HepG2 (cell line): Measurements from ENCODE around the gene PLCG2. TPM values are rescaled to one million over a fixed set of nuclear protein-coding genes. Genes with fewer than 3 reads are reported as not detected.

Experiments used
- ATAC-seq: fragments of 200-7000 bp; cut with Tn5 transposase; 3 replicates; pipeline ENCODE4 v1.9.1; 2020; ENCODE audit warnings: mild to moderate bottlenecking, moderate library complexity
- BruUV-seq: library from RNA; stranded (reverse); fragments of 400-500 nt; replicated peaks from 2 replicates; lab custom pipeline; 2021; lab: Mats Ljungman, UMichigan
- CTCF ChIA-PET: fragments of 300-600 bp; formaldehyde crosslinking; extraction: SDS; loops from one replicate; lab custom pipeline; 2021; ENCODE audit warnings: low total read pairs, inconsistent platforms, low intra/inter-chr PET ratio; lab: Yijun Ruan, JAX
- POLR2A ChIA-PET: fragments of 350-600 bp; sonication (Branson Sonifier 250); formaldehyde crosslinking; loops from one replicate; lab custom pipeline; 2020; ENCODE audit warnings: antibody characterized with exemption, inconsistent platforms; lab: Yijun Ruan, JAX
- DNase-seq: peaks from one replicate; pipeline ENCODE4 v3.0.0-alpha.2; 2015; ENCODE audit warnings: low spot score
- FAIRE-seq: peaks from 3 replicates; lab custom pipeline; 2011; peaks lifted over from hg19 to GRCh38; lab: Jason Lieb, UNC
- H2AFZ ChIP-seq: one replicate; pipeline ENCODE4 v1.6.1; 2011; ENCODE audit warnings: low read length, inconsistent platforms
- H3K27ac ChIP-seq: fragments of 300-600 bp; 3 replicates; pipeline ENCODE4 v1.8.0; 2011; ENCODE audit warnings: mixed run types, mild to moderate bottlenecking, mixed read lengths, low read length, inconsistent platforms; ENCODE audit not compliant: insufficient read depth; ENCODE audit errors: extremely low read length
- H3K27me3 ChIP-seq, 2 experiments: fragments of 200-600 bp in 1 of 2; 2 replicates in 1 of 2; 3 replicates in 1 of 2; pipeline versions ENCODE4 v1.6.0 to v1.8.0; 2011; ENCODE audit warnings: low read length in 2 of 2, mild to moderate bottlenecking in 2 of 2, moderate library complexity in 2 of 2, inconsistent platforms in 1 of 2; ENCODE audit not compliant: insufficient read depth in 2 of 2, control insufficient read depth in 1 of 2
- H3K36me3 ChIP-seq, 2 experiments: fragments of 200-600 bp in 1 of 2; replicated peaks in 1 of 2; 2 replicates in 1 of 2; 3 replicates in 1 of 2; pipeline versions ENCODE4 v1.5.1 to v1.8.0; 2011; ENCODE audit warnings: low read length in 2 of 2, inconsistent platforms in 1 of 2; ENCODE audit not compliant: insufficient read depth in 2 of 2, control insufficient read depth in 1 of 2
- H3K4me1 ChIP-seq: 2 replicates; pipeline ENCODE4 v1.5.1; 2012; ENCODE audit warnings: low read length, inconsistent platforms; ENCODE audit not compliant: insufficient read depth
- H3K4me2 ChIP-seq: 2 replicates; pipeline ENCODE4 v1.6.0; 2011; ENCODE audit warnings: low read depth, low read length, inconsistent platforms
- H3K4me3 ChIP-seq, 3 experiments: fragments of 200-600 bp in 1 of 3; sonication (generic), shearing (Covaris generic) in 1 of 3; replicated peaks in 1 of 3; 2 replicates each; pipeline ENCODE4 v1.5.1; 2011 to 2016; ENCODE audit warnings: low read length in 3 of 3, inconsistent platforms in 2 of 3, low read depth in 2 of 3, mild to moderate bottlenecking in 2 of 3, control low read depth in 1 of 3, mixed read lengths in 1 of 3; ENCODE audit not compliant: insufficient read depth in 1 of 3
- H3K79me2 ChIP-seq: one replicate; pipeline ENCODE4 v1.6.1; 2011; ENCODE audit warnings: low read length, inconsistent platforms; ENCODE audit not compliant: insufficient read depth
- H3K9ac ChIP-seq: 2 replicates; pipeline ENCODE4 v1.6.0; 2011; ENCODE audit warnings: mild to moderate bottlenecking, low read depth, low read length, inconsistent platforms; ENCODE audit not compliant: insufficient read depth
- H3K9me3 ChIP-seq: 2 replicates; pipeline ENCODE4 v1.5.1; 2012; ENCODE audit warnings: mild to moderate bottlenecking, low read length
- H4K20me1 ChIP-seq: 2 replicates; pipeline ENCODE4 v1.6.0; 2011; ENCODE audit warnings: inconsistent platforms, mild to moderate bottlenecking, low read length, moderate library complexity; ENCODE audit not compliant: insufficient read depth
- FOXK1 ChIP-seq: sonication (generic); formaldehyde crosslinking; IDR thresholded peaks from 2 replicates; pipeline ENCODE4 v1.4.0; 2020; ENCODE audit warnings: low read depth, missing genetic modification reagents, borderline replicate concordance
- HMG20B ChIP-seq: conservative IDR thresholded peaks from 2 replicates; pipeline ENCODE4 v1.6.1; 2016; ENCODE audit warnings: missing genetic modification reagents, missing compliant biosample characterization
- HNRNPUL1 ChIP-seq: fragments of 200-400 bp; formaldehyde crosslinking; IDR thresholded peaks from 2 replicates; pipeline ENCODE4 v1.6.1; 2017; ENCODE audit warnings: low read depth, mild to moderate bottlenecking, low read length, moderate library complexity
- HOXA5 ChIP-seq: sonication (generic); formaldehyde crosslinking; IDR thresholded peaks from 2 replicates; pipeline ENCODE4 v1.4.0; 2020; ENCODE audit warnings: missing genetic modification reagents
- HOXA9 ChIP-seq: sonication (generic); formaldehyde crosslinking; IDR thresholded peaks from 2 replicates; pipeline ENCODE4 v1.8.1; 2022; ENCODE audit warnings: missing genetic modification reagents, mild to moderate bottlenecking, moderate library complexity, borderline replicate concordance
- MED13 ChIP-seq: sonication (generic); formaldehyde crosslinking; IDR thresholded peaks from 2 replicates; pipeline ENCODE4 v1.5.0; 2020; ENCODE audit warnings: missing genetic modification reagents
- MXD4 ChIP-seq: IDR thresholded peaks from 2 replicates; pipeline ENCODE4 v1.6.1; 2016; ENCODE audit warnings: mild to moderate bottlenecking, missing biosample characterization, missing genetic modification reagents
- RBAK ChIP-seq: sonication (generic); formaldehyde crosslinking; IDR thresholded peaks from 2 replicates; pipeline ENCODE4 v1.5.1; 2020; ENCODE audit warnings: mild to moderate bottlenecking, missing genetic modification reagents
- SMARCC2 ChIP-seq: fragments of 450-650 bp; IDR thresholded peaks from 2 replicates; pipeline ENCODE4 v1.6.1; 2017; ENCODE audit warnings: antibody characterized with exemption, mild to moderate bottlenecking
- SNAPC2 ChIP-seq: sonication (generic); formaldehyde crosslinking; IDR thresholded peaks from 2 replicates; pipeline ENCODE4 v1.8.1; 2022; ENCODE audit warnings: mild to moderate bottlenecking, missing genetic modification reagents
- SRY ChIP-seq: sonication (generic); formaldehyde crosslinking; IDR thresholded peaks from 2 replicates; pipeline ENCODE4 v1.8.0; 2022; ENCODE audit warnings: mild to moderate bottlenecking, missing genetic modification reagents
- ZEB1 ChIP-seq: IDR thresholded peaks from 2 replicates; pipeline ENCODE4 v1.6.1; 2012; ENCODE audit warnings: mild to moderate bottlenecking, low read depth, inconsistent platforms; ENCODE audit not compliant: insufficient replicate concordance
- ZNF121 ChIP-seq: sonication (generic); formaldehyde crosslinking; IDR thresholded peaks from 2 replicates; pipeline ENCODE4 v1.5.0; 2020; ENCODE audit warnings: mild to moderate bottlenecking, missing genetic modification reagents
- ZNF256 ChIP-seq: sonication (generic); formaldehyde crosslinking; conservative IDR thresholded peaks from 2 replicates; pipeline ENCODE4 v1.4.0; 2020; ENCODE audit warnings: missing genetic modification reagents
- ZNF44 ChIP-seq: sonication (generic); formaldehyde crosslinking; IDR thresholded peaks from 2 replicates; pipeline ENCODE4 v1.5.1; 2020; ENCODE audit warnings: mild to moderate bottlenecking, missing genetic modification reagents
- ZNF598 ChIP-seq: sonication (generic); formaldehyde crosslinking; IDR thresholded peaks from 2 replicates; pipeline ENCODE4 v1.5.1; 2020; ENCODE audit warnings: mild to moderate bottlenecking, missing genetic modification reagents, borderline replicate concordance
- WGBS: methylation state at CpG from one replicate; pipeline ENCODE4 v1.1.6; 2017; ENCODE audit warnings: low lambda C conversion rate; 5-methylcytosine and 5-hydroxymethylcytosine counted together
- in situ Hi-C: cut with HindIII; loops from 2 replicates; pipeline ENCODE4 v1.10.0; 2017; ENCODE audit warnings: low pct_unique_long_range_greater_than_20kb; ENCODE audit not compliant: extremely low pct_ligation_motif_present
- intact Hi-C: fragments of 100-400 bp; cut with micrococcal nuclease; formaldehyde crosslinking; loops from one replicate; pipeline ENCODE4 v1.10.0; 2022; ENCODE audit not compliant: unreplicated experiment
- polyA plus RNA-seq, 8 experiments: library from polyadenylated mRNA; depleted of rRNA in 3 of 8; stranded (reverse) in 7 of 8; unstranded in 1 of 8; fragments of >200 nt; fragmentation: Illumina TruSeq in 4 of 8; extraction: Trizol in 4 of 8; gene quantifications; 2 replicates each; pipeline versions ENCODE4 v1.2.1 to v1.2.3, GENCODE V29; 2011 to 2016; ENCODE audit warnings: low read depth in 4 of 8, missing spikeins in 1 of 8, mixed read lengths in 1 of 8; ENCODE audit not compliant: insufficient read depth in 1 of 8
- total RNA-seq, 5 experiments: library from RNA; depleted of rRNA; stranded (reverse); fragments of >200 nt; fragmentation: Illumina TruSeq; extraction: Trizol; gene quantifications; 2 replicates each; pipeline ENCODE4 v1.2.3, GENCODE V29; 2016; ENCODE audit warnings: low read depth in 1 of 5
- TF ChIP-seq, protein P1 (sequence below), 2 experiments: sonication (generic) in 1 of 2; formaldehyde crosslinking in 1 of 2; IDR thresholded peaks; 2 replicates each; pipeline versions ENCODE4 v1.4.0 to v1.6.1; 2018 to 2020; ENCODE audit warnings: missing genetic modification reagents in 2 of 2, borderline replicate concordance in 1 of 2, low read depth in 1 of 2, mild to moderate bottlenecking in 1 of 2, missing biosample characterization in 1 of 2
- TF ChIP-seq, protein P2 (sequence below): sonication (generic); formaldehyde crosslinking; IDR thresholded peaks from 2 replicates; pipeline ENCODE4 v1.4.0; 2020; ENCODE audit warnings: mild to moderate bottlenecking, low read depth, missing genetic modification reagents
- TF ChIP-seq, protein P3 (sequence below): IDR thresholded peaks from 2 replicates; pipeline ENCODE4 v1.6.1; 2016
- TF ChIP-seq, protein P4 (sequence below): sonication (generic); formaldehyde crosslinking; IDR thresholded peaks from 2 replicates; pipeline ENCODE4 v1.9.0; 2022; ENCODE audit warnings: missing genetic modification reagents, mild to moderate bottlenecking, borderline replicate concordance

The PLCG2 gene
- total and polyA plus RNA-seq, 2 of the 13 experiments (the other 11 are each of a cell fraction or from before 2014, with no cell fraction given): 0.13 to 0.18 TPM

DNA sequence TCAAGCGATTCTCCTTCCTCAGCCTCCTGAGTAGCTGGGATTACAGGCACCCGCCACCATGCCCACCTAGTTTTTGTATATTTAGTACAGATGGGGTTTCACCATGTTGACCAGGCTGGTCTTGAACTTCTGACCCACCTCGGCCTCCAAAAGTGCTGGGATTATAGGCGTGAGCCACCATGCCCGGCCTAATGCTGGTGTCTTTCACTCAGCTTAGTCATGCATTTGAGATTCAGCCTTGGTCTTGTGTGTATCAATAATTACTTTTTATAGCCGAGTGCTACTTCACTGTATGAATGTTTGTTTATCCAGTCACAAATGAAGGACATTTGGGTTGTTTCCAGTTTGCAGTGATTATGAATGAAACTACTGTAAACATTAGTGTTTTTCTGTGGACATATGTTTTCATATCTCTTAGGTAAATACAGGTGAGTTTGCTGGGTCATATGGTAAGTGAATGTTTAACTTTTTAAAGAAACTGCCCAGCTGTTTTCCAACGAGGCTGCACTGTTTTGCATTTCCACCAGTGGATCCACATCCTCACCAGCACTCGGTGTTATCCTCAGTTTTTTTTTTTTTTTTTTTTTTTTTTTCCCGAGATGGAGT, 11.0 kb upstream of the PLCG2 start:
- no peak overlapping the region for H3K9ac ChIP-seq
- H3K36me3 ChIP-seq: no peaks in the 10 kb centered on the region
- peaks cover 30% of the 10 kb centered on the region for H3K4me1 ChIP-seq
- H2AFZ ChIP-seq: no peak overlapping the region
- no peaks in the 10 kb centered on the region; the same call in 1 of the 2 replicates for H4K20me1 ChIP-seq
- no peaks in the 10 kb centered on the region for H3K9me3 ChIP-seq
- FAIRE-seq: peak; percentile 67
- no peaks in the 10 kb centered on the region for H3K79me2 ChIP-seq
- H3K4me2 ChIP-seq: peak overlapping the region; percentile 8; the same call in 1 of the 2 replicates
- no TSS peak for BruUV-seq
- ChIA-PET POLR2A (no interaction called here), CTCF (no interaction called here)
- no peak overlapping the region for H3K4me3 ChIP-seq
- WGBS: 5% methylated on average over 9 of the region's 9 CpGs
- intact Hi-C loops (no loop called here), in situ Hi-C loops (no loop called here)
- no peak overlapping the region for H3K27ac ChIP-seq
- H3K27me3 ChIP-seq: peaks cover 9 to 66% of the 10 kb centered on the region in 2 experiments
- peak; percentile 87 for ATAC-seq
- peak; percentile 93 for DNase-seq
- TF ChIP-seq ZNF44 (no peak), MXD4 (CRISPR knock-in tag) (peak; percentile 81), ZNF256 (CRISPR knock-in tag) (no peak), MED13 (CRISPR knock-in tag) (no peak), HNRNPUL1 (no peak), HMG20B (peak; percentile 91), RBAK (CRISPR knock-in tag) (no peak), SRY (CRISPR knock-in tag) (no peak), SNAPC2 (no peak), ZNF598 (CRISPR knock-in tag) (no peak; the same call in 1 of the 2 replicates), HOXA5 (CRISPR knock-in tag) (peak; percentile 60; the same call in 1 of the 2 replicates), FOXK1 (CRISPR knock-in tag) (peak; percentile 69; the same call in 1 of the 2 replicates), SMARCC2 (no peak), ZNF121 (CRISPR knock-in tag) (no peak), ZEB1 (peak; percentile 42), HOXA9 (no peak)
- TF ChIP-seq, protein P1, sequence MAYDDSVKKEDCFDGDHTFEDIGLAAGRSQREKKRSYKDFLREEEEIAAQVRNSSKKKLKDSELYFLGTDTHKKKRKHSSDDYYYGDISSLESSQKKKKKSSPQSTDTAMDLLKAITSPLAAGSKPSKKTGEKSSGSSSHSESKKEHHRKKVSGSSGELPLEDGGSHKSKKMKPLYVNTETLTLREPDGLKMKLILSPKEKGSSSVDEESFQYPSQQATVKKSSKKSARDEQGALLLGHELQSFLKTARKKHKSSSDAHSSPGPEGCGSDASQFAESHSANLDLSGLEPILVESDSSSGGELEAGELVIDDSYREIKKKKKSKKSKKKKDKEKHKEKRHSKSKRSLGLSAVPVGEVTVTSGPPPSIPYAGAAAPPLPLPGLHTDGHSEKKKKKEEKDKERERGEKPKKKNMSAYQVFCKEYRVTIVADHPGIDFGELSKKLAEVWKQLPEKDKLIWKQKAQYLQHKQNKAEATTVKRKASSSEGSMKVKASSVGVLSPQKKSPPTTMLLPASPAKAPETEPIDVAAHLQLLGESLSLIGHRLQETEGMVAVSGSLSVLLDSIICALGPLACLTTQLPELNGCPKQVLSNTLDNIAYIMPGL (CRISPR knock-in tag; IDR thresholded peaks at IDR 0.05; ENCODE audit: borderline replicate concordance in 1 of 2, low read depth in 1 of 2): peak in 1 of 2 experiments; percentile 67; a peak in 1 of 4 replicates
- TF ChIP-seq, protein P2, sequence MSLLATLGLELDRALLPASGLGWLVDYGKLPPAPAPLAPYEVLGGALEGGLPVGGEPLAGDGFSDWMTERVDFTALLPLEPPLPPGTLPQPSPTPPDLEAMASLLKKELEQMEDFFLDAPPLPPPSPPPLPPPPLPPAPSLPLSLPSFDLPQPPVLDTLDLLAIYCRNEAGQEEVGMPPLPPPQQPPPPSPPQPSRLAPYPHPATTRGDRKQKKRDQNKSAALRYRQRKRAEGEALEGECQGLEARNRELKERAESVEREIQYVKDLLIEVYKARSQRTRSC (CRISPR knock-in tag): no peak
- TF ChIP-seq, protein P3, sequence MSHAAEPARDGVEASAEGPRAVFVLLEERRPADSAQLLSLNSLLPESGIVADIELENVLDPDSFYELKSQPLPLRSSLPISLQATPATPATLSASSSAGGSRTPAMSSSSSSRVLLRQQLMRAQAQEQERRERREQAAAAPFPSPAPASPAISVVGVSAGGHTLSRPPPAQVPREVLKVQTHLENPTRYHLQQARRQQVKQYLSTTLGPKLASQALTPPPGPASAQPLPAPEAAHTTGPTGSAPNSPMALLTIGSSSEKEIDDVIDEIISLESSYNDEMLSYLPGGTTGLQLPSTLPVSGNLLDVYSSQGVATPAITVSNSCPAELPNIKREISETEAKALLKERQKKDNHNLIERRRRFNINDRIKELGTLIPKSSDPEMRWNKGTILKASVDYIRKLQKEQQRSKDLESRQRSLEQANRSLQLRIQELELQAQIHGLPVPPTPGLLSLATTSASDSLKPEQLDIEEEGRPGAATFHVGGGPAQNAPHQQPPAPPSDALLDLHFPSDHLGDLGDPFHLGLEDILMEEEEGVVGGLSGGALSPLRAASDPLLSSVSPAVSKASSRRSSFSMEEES (CRISPR knock-in tag): peak; percentile 96
- TF ChIP-seq, protein P4, sequence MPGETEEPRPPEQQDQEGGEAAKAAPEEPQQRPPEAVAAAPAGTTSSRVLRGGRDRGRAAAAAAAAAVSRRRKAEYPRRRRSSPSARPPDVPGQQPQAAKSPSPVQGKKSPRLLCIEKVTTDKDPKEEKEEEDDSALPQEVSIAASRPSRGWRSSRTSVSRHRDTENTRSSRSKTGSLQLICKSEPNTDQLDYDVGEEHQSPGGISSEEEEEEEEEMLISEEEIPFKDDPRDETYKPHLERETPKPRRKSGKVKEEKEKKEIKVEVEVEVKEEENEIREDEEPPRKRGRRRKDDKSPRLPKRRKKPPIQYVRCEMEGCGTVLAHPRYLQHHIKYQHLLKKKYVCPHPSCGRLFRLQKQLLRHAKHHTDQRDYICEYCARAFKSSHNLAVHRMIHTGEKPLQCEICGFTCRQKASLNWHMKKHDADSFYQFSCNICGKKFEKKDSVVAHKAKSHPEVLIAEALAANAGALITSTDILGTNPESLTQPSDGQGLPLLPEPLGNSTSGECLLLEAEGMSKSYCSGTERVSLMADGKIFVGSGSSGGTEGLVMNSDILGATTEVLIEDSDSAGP (CRISPR knock-in tag): no peak
